Ishikawa (cell line): ENCODE measurements around the gene KLHL3.

Source experiments
- CEBPB ChIP-seq: IDR thresholded peaks from 2 replicates; pipeline ENCODE4 v1.6.1; 2012
- CREB1 ChIP-seq: IDR thresholded peaks from 2 replicates; pipeline ENCODE4 v1.6.1; 2012; ENCODE audit warnings: low read depth
- EGR1 ChIP-seq: IDR thresholded peaks from 2 replicates; pipeline ENCODE4 v1.6.1; 2012
- EP300 ChIP-seq: IDR thresholded peaks from 2 replicates; pipeline ENCODE4 v1.6.1; 2012; ENCODE audit warnings: borderline replicate concordance
- FOXM1 ChIP-seq: IDR thresholded peaks from 2 replicates; pipeline ENCODE4 v1.6.1; 2012; ENCODE audit warnings: low read depth, borderline replicate concordance
- NFIC ChIP-seq: IDR thresholded peaks from 2 replicates; pipeline ENCODE4 v1.6.1; 2012
- RAD21 ChIP-seq: IDR thresholded peaks from 2 replicates; pipeline ENCODE4 v1.6.1; 2012; ENCODE audit warnings: low read depth
- REST ChIP-seq: IDR thresholded peaks from 2 replicates; pipeline ENCODE4 v1.6.1; 2012; ENCODE audit warnings: low read depth, mild to moderate bottlenecking
- TAF1 ChIP-seq: IDR thresholded peaks from 2 replicates; pipeline ENCODE4 v1.6.1; 2012; ENCODE audit warnings: low read depth, mild to moderate bottlenecking
- TCF12 ChIP-seq: IDR thresholded peaks from 2 replicates; pipeline ENCODE4 v1.6.1; 2012; ENCODE audit warnings: low read depth
- TEAD4 ChIP-seq: IDR thresholded peaks from 2 replicates; pipeline ENCODE4 v1.6.1; 2012
- YY1 ChIP-seq: IDR thresholded peaks from 2 replicates; pipeline ENCODE4 v1.6.1; 2012; ENCODE audit warnings: low read depth
- ZBTB7A ChIP-seq: IDR thresholded peaks from 2 replicates; pipeline ENCODE4 v1.6.1; 2012; ENCODE audit warnings: low read depth
- TF ChIP-seq, protein P1 (sequence below): IDR thresholded peaks from 2 replicates; pipeline ENCODE4 v1.6.1; 2012
- TF ChIP-seq, protein P2 (sequence below): IDR thresholded peaks from 2 replicates; pipeline ENCODE4 v1.6.1; 2012

Gene KLHL3, protein sequence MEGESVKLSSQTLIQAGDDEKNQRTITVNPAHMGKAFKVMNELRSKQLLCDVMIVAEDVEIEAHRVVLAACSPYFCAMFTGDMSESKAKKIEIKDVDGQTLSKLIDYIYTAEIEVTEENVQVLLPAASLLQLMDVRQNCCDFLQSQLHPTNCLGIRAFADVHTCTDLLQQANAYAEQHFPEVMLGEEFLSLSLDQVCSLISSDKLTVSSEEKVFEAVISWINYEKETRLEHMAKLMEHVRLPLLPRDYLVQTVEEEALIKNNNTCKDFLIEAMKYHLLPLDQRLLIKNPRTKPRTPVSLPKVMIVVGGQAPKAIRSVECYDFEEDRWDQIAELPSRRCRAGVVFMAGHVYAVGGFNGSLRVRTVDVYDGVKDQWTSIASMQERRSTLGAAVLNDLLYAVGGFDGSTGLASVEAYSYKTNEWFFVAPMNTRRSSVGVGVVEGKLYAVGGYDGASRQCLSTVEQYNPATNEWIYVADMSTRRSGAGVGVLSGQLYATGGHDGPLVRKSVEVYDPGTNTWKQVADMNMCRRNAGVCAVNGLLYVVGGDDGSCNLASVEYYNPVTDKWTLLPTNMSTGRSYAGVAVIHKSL

GRCh38 chr5:137735555-137736284 is at the start of gene KLHL3:
KLHL3 (minus strand) TSS chr5:137736089; CDS start chr5:137735646, 443 bp downstream.
- no peak for TF ChIP-seq EP300
- TF ChIP-seq, protein P1, sequence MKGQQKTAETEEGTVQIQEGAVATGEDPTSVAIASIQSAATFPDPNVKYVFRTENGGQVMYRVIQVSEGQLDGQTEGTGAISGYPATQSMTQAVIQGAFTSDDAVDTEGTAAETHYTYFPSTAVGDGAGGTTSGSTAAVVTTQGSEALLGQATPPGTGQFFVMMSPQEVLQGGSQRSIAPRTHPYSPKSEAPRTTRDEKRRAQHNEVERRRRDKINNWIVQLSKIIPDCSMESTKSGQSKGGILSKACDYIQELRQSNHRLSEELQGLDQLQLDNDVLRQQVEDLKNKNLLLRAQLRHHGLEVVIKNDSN, result no peak
- no peak for TF ChIP-seq RAD21
- TF ChIP-seq FOXM1, result no peak
- no peak for TF ChIP-seq TEAD4
- TF ChIP-seq, protein P2, sequence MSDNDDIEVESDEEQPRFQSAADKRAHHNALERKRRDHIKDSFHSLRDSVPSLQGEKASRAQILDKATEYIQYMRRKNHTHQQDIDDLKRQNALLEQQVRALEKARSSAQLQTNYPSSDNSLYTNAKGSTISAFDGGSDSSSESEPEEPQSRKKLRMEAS, result no peak
- no peak for TF ChIP-seq REST
- TF ChIP-seq TCF12, result no peak
- no peak for TF ChIP-seq EGR1
- no peak for TF ChIP-seq CEBPB
- no peak for TF ChIP-seq CREB1
- no peak for TF ChIP-seq NFIC
- TF ChIP-seq TAF1, result no peak
- no peak for TF ChIP-seq YY1

- TF ChIP-seq TEAD4, result no peak
- TF ChIP-seq TAF1, result no peak
- no peak for TF ChIP-seq REST
- no peak for TF ChIP-seq TCF12
- TF ChIP-seq ZBTB7A, result no peak
- no peak for TF ChIP-seq CREB1
- no peak for TF ChIP-seq EP300
These were observed 47.2 kb upstream of the KLHL3 start for GRCh38 chr5:137782984-137783536.

GRCh38 chr5:137782055-137782454 is 46.2 kb upstream of the KLHL3 start:
- no peak for TF ChIP-seq EGR1
- no peak for TF ChIP-seq YY1

GRCh38 chr5:137778772-137779564 is 43.1 kb upstream of the KLHL3 start:
- TF ChIP-seq RAD21 (peak; percentile 63), TCF12 (no peak)
- TF ChIP-seq, protein P1, result no peak

GRCh38 chr5:137761566-137761965 is 25.7 kb upstream of the KLHL3 start:
- TF ChIP-seq CREB1 (no peak), FOXM1 (no peak), NFIC (no peak), EP300 (no peak), TEAD4 (no peak), CEBPB (no peak), RAD21 (no peak), YY1 (no peak), TCF12 (no peak), ZBTB7A (no peak)
- TF ChIP-seq, protein P1, result no peak
